Uterus (tissue), 4 donors: Measurements from ENCODE around the gene OBSCN. TPM values are rescaled to one million over a fixed set of nuclear protein-coding genes. Genes with fewer than 3 reads are reported as not detected.

Source experiments
- DNase-seq, 2 donors: peaks; one replicate each; pipeline ENCODE4 v3.0.0-alpha.2; 2019 to 2020
- H3K27ac ChIP-seq, 2 donors: fragments of 200-600 bp; sonication (generic); 1 replicate in 1 of 2; 2 replicates in 1 of 2; pipeline ENCODE4 v1.5.1; 2016 to 2018
- H3K27me3 ChIP-seq, 2 donors: fragments of 200-600 bp; sonication (generic); one replicate each; pipeline ENCODE4 v1.5.1; 2018 to 2019; ENCODE audit warnings: control low read depth in 1 of 2
- H3K36me3 ChIP-seq, 2 donors: fragments of 200-600 bp; sonication (generic); one replicate each; pipeline ENCODE4 v1.5.1; 2019; ENCODE audit warnings: control low read depth in 1 of 2
- H3K4me1 ChIP-seq, 2 donors: fragments of 200-600 bp; sonication (generic); one replicate each; pipeline ENCODE4 v1.5.1; 2018 to 2019; ENCODE audit warnings: control low read depth in 1 of 2
- H3K4me3 ChIP-seq, 2 donors: fragments of 200-600 bp; sonication (generic); 1 replicate in 1 of 2; 2 replicates in 1 of 2; pipeline ENCODE4 v1.5.1; 2018 to 2019; ENCODE audit warnings: mild to moderate bottlenecking in 1 of 2
- H3K9me3 ChIP-seq, 2 donors: fragments of 200-600 bp; sonication (generic); one replicate each; pipeline ENCODE4 v1.5.1; 2019; ENCODE audit warnings: control low read depth in 1 of 2
- CTCF ChIP-seq, 4 experiments: fragments of 200-600 bp in 2 of 4; fragments of 450-650 bp in 2 of 4; sonication (generic) in 2 of 4; IDR thresholded peaks; one replicate each; pipeline ENCODE4 v1.5.1; 2016 to 2019; ENCODE audit warnings: antibody characterized with exemption in 4 of 4, mild to moderate bottlenecking in 2 of 4, moderate library complexity in 1 of 4
- POLR2A ChIP-seq, 2 donors: fragments of 450-650 bp; IDR thresholded peaks; one replicate each; pipeline ENCODE4 v1.6.1; 2016; ENCODE audit warnings: antibody characterized with exemption in 2 of 2, mild to moderate bottlenecking in 1 of 2, moderate library complexity in 1 of 2
- intact Hi-C: fragments of 100-400 bp; cut with DNase I; formaldehyde crosslinking; loops from one replicate; pipeline ENCODE4 v1.15.1; 2023; ENCODE audit warnings: low total_unique reads
- total RNA-seq, 4 donors: library from RNA; depleted of rRNA in 3 of 4; stranded (reverse); fragments of >200 nt in 3 of 4; gene quantifications; one replicate each; pipeline versions ENCODE4 v1.1.0 to v1.2.4, GENCODE V29; 2014 to 2023
- donor health status: DM: yes; HTN: yes; CAD: no.

The OBSCN gene
- total RNA-seq, 4 donors from 2014 or later = 5.9 to 53.2 (median 22.4) TPM

DNA sequence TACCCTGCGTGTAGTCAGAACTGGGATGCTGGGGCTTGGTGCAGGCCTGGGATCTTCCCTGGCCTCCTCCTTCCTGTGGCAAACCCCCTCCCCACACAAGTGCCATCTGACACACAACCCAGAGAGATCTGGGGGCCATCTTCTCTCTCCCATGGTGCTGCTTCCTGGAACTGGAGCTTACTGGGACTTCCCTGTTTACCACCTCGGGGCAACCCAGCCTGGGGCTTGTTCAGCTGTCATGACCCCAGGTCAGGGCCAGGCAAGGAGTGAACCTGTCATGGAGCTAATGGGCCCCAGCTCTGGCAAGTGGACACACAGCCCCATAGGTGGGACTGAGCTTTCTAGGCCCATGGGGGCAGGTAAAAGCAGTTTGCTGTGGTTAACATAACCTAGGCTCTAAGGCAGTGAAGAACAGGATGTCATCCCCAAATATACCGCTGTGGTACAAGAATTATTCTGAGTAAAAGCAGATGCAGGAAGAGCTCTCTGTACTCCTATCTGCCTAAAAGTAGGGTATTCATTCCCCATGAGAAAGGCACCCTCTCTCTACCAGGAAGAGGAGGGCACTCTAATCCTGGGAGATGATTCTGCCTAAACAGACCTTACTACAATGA lies 196.4 kb downstream of the OBSCN start:
- H3K27ac ChIP-seq = no peak overlapping the region
- no peaks in the 10 kb centered on the region for H3K36me3 ChIP-seq
- intact Hi-C loops = no loop called here
- H3K9me3 ChIP-seq = no peaks in the 10 kb centered on the region
- no peak for DNase-seq
- no peak overlapping the region for H3K4me3 ChIP-seq
- TF ChIP-seq POLR2A (IDR thresholded peaks at IDR 0.05) (no peak), CTCF (IDR thresholded peaks at IDR 0.05) (no peak)
- no peaks in the 10 kb centered on the region for H3K27me3 ChIP-seq
- H3K4me1 ChIP-seq = peaks cover 3 to 26% of the 10 kb centered on the region in 2 donors

DNA sequence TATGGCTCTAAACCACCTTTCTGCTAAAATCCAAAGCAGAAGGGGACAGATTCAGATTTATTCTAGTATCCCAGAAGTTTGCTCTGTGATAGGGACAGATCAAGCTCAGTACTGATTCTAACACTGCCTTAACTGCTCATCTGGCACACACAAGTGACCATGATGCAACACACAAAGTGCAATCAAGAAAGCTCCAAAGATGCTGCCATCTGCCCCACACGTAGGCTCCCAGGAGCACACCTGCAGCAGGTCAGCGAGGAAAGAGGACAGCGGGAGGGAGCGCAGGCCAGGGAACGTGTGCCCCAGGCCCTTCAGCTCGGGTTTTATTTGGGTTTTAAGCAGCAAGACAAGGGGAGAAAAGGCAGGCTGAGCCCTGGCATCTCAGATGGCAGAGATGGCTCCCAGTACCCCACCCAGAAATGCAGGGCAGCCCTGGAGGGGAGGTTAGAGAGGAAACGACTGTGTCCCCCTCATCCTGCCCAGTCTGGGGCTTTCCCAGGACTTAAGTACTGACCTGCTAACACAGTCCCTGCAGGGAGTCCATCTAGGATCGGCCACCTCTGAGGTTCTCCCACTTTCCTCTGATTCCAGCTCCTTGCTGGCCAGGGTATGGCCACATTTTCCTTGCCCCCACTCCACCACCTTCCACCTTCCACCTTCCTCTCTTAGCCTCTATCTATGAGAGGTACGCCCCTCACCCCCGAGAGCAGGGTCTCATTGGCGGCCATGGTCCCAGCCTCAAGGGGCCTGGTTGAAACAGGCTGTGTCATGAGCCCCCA lies 197.5 kb downstream of the OBSCN start:
- H3K9me3 ChIP-seq = no peaks in the 10 kb centered on the region
- H3K27me3 ChIP-seq = no peaks in the 10 kb centered on the region
- H3K27ac ChIP-seq = peak overlapping the region; percentile 44 to 84
- peaks cover 3 to 26% of the 10 kb centered on the region in 2 donors for H3K4me1 ChIP-seq
- no peaks in the 10 kb centered on the region for H3K36me3 ChIP-seq
- intact Hi-C loops = no loop called here
- DNase-seq = no peak
- TF ChIP-seq CTCF (IDR thresholded peaks at IDR 0.05) (no peak), POLR2A (IDR thresholded peaks at IDR 0.05) (no peak)
- H3K4me3 ChIP-seq = peak overlapping the region; percentile 52 to 94

- Histone ChIP-seq H3K27me3 (no peaks in the 10 kb centered on the region), H3K9me3 (no peaks in the 10 kb centered on the region), H3K27ac (peak overlapping the region; percentile 44 to 84), H3K4me1 (peaks cover 3 to 26% of the 10 kb centered on the region in 2 donors), H3K4me3 (peak overlapping the region; percentile 52 to 94), H3K36me3 (no peaks in the 10 kb centered on the region)
- no peak for TF ChIP-seq CTCF (IDR thresholded peaks at IDR 0.05)
- intact Hi-C loops = no loop called here
- DNase-seq = no peak
Observed at GRCh38 chr1:228405979-228406228, 198.1 kb downstream of the OBSCN start.

DNA sequence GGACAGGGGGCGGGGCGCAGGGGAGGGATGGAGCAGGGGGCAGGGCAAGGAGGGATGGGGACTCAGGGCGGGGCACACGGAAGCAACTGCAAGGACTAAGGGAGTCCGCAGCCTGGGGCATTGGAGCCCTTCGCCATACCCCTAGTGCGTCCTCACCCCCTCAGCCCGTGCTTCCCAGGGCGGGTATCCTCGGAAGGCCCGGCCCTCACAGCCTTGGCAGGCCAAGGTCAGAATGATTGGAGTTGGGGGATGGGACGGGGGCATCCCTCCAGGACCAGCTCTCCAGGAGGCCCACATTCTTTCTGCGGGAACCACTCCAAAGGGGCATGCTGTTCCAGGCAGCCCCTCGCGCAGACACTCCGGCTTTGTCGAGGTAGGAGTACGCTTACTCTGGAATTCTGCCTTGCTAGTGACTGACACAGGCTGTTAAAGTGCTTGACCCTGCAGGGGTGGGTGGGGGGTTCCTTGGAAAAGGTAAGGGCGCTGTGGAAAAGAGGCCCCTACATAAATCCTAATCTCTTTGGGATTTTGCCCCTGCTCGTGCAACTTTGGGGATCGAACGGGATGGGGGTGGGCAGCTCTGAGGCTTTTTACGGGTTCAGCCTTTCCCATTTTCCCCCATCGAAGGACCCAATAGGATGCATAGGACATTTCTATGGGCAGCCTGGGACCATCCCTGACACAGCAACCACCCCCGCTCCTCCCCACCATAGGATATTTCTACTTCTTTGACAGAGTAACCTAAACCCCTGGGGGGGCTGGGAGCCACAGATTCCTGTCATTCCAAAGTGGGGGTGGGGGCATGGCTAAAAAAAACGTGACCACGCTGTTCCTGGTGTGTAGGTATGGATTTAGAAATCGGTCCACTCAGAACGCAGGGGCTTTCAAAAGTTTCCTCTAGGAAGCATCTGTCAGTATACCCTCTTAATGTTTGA lies 199.5 kb downstream of the OBSCN start:
- H3K27ac ChIP-seq = peak overlapping the region; percentile 84 to 86
- no peaks in the 10 kb centered on the region for H3K27me3 ChIP-seq
- peaks cover 3 to 26% of the 10 kb centered on the region in 2 donors for H3K4me1 ChIP-seq
- TF ChIP-seq CTCF (IDR thresholded peaks at IDR 0.05) (no peak), POLR2A (IDR thresholded peaks at IDR 0.05) (no peak)
- DNase-seq = no peak
- H3K36me3 ChIP-seq = no peaks in the 10 kb centered on the region
- H3K9me3 ChIP-seq = no peaks in the 10 kb centered on the region
- intact Hi-C loops = no loop called here
- H3K4me3 ChIP-seq = peak overlapping the region; percentile 52 to 94
